GM19099 (cell line): Measurements from ENCODE around the gene MDM2.

Experiments
- POLR2A ChIP-seq: IDR thresholded peaks from 3 replicates; pipeline ENCODE4 v1.6.1; 2011; ENCODE audit warnings: low read depth; ENCODE audit not compliant: insufficient read length; ENCODE audit errors: extremely low read depth

Gene MDM2

DNA sequence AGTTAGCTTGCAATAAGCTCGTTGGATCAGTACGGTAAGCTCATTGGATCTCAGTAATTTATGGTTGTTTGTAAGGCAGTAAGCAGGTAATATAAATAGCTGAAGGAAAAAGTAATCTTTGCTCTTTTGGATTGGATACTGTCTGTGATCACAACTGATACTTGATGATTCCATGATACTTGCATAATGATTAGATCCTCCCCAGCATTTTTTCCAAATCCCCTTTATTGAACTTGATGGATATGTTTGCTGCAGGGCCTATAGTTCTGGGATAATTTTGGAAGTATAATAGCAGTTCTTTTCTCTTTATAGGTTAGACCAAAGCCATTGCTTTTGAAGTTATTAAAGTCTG is 5.2 kb downstream of the MDM2 start:
- peak; percentile 17 for TF ChIP-seq POLR2A

DNA sequence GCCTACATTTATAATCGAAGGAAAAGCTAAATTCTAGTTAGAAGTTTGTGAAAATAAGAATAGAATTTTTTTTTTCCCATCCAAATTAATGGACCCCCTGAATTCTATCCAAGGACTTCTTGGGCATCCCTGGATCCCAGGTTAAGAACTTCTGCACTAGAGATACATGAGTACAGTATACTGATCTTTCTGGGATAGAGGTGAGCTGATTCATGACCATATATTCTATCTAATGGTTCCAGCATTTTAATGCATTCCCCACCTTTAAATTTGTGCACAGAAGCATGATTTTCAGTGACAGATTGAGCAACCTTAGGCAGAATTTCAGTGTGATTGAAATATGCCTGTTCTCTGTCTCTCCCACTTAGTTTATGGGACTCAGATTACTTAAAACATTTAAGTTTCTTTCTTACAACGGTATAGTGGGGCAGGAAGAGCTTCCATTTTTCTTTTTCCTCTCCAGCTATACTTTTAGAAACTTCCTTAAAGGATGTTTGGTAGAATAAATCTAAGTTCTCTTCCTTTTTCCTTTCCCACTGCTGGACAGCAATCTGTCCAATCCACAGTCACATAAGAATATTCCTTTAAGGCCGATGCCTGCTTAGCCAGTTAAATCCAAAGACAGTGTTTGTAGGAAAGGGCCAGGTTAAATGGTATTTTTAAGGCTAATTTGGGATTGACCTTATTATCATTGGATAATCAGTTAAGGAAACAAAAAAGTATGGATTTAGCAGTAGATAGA is 6.7 kb downstream of the MDM2 start:
- no peak for TF ChIP-seq POLR2A

DNA sequence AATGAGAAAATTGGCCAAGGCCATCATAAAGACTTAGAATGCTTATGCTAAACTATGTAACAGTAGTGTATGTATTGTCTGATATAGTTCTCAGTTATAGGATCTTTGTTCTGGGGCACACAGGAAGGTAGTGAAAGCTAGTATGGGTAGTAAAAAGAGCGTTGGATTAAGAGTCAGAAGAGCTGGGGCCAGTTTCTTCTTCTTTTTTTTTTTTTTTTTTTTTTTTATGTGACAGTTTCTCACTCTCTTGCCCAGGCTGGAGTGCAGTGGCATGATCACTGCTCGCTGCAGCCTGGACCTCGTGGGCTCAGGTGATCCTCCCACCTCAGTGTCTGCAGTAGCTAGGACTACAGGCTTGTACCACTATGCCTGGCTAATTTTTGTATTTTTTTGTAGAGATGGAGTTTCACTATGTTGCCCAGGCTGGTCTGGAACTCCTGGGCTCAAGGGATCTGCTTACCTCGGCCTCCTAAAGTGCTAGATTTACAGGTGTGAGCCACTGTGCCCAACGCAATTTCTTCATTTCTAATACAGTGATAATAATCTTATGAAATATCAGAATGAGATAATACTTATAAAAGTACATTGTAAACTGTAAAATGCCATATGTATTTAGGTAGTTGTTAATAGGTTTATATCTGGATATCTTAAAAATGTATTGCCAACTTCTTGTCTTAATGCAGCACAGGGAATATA is 7.4 kb downstream of the MDM2 start:
- no peak for TF ChIP-seq POLR2A

DNA sequence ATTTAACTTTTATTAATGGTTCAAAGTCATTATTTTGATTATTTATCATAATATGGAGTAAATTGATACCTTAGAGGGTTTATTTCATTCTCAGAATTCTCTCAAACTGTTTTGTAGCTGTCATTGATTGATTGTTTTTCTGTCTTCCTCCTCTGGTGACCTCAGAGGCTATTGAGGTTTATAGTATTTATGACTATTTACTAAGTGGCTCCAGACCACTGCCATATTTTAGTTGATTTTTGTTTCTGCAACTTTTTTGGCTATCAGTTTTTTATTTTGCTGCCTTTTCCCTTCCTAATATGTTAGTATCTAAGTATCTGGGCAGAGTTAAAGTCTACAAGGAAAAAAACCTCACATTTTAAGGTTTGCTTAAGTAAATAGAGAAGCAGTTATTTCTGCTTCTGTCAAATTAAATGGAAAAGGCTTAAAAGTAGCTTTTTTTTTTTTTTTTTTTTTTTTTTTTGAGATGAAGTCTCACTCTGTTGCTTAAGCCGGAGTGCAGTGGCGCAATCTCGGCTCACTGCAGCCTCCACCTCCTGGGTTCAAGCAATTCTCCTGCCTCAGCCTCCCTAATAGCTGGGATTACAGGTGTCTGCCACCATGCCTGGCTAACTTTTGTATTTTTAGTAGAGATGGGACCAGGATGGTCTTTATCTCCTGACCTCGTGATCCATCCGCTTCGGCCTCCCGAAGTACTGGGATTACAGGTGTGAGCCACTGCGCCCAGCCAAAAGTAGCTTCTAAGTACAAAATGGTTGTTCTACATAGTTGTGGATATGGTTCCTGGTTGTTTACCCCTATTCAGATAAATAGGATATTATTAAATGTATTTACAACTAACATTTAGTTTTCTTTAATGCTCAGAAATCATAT is 8.2 kb downstream of the MDM2 start:
- no peak for TF ChIP-seq POLR2A

DNA sequence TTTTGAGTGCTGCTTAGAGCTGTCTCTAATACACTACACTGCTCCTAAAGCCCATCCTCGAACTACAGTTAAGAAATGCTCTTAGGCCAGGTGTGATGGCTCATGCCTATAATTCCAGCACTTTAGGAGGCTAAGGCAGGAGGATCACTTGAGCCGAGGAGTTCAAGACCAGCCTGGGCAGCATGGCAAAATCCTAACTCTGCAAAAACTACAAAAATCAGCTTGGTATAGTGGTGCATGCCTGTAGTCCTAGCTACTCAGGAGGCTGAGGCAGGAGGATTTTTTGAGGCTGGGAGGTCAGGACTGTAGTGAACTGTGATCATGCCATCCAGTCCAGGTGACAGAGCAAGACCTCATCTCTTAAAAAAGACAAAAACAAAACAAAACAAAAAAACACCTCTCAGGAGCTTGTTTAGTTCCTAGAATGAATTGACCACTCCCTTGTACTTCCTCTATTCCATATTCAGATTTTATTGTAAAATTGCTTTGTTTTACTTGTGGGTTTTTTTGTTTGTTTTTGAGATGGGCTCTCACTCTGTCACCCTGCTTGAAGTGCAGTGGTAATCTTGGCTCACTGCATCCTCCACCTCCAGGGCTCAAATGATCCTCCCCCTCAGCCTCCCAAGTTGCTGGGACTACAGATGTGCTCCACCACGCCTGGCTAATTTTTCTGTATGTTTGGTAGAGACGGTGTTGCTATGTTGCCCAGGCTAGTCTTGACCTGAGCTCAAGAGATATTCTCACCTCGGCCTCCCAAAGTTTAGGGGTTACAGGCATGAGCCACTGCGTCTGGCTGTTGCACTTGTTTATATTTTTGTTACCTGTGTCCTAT is 13.6 kb downstream of the MDM2 start:
- no peak for TF ChIP-seq POLR2A

DNA sequence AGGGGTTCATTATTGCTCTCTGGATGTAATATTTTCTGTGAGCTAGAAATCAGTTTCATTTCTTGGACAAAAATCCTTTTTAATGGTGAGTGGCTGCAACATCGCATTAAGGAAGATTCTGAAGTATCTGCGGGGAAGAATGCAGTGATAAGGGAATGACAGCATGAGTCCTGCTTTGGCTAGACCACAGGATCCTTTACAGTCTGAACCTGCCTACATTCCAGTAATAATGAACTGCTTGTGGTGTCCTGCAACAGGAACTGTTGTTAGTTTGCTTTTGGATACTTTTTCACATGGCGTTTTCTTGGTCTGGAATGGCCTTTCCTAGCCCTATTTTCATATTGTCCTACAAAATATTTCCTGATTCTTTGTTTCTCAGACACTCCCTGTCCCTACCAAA is 15.7 kb downstream of the MDM2 start:
- no peak for TF ChIP-seq POLR2A

DNA sequence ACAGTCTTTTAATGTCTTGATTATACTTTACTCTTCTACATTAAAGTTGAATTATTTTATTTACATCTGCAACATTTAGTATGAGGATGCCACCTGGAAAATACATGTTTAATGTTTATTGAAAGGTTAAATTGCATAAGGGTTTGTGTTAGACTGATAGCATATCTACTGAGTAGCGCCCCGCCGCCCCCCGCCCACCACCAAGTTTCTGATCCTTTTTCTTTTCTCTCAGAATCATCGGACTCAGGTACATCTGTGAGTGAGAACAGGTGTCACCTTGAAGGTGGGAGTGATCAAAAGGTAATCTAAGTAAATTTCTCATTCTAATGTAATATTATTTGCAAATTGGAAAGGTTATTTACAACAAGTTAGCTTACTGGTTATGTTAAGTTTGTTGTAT is 16.2 kb downstream of the MDM2 start:
- no peak for TF ChIP-seq POLR2A

DNA sequence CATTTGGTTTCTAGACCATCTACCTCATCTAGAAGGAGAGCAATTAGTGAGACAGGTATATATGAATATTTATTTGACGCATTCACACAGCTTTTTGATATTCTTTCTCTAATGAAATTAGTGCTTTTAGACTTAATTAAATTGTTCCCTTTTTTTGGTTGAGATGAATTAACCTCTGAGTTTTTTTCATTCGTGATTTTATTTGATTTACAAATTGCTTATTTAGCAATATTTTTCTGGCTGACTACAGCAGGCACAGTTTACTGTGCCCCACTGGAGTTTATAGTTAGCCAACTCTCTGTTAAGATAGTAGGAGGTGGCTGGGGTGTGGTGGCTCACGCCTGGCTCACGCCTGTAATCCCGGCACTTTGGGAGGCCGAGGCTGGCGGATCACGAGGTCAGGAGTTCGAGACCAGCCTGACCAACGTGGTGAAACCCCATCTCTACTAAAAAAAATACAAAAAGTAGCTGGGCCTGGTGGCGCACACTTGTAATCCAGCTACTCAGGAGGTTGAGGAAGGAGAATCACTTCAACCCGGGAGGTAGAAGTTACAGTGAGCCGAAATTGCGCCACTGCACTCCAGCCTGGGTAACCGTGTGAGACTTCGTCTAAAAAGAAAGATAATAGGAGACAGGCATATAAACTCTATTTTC is 16.7 kb downstream of the MDM2 start:
- no peak for TF ChIP-seq POLR2A

DNA sequence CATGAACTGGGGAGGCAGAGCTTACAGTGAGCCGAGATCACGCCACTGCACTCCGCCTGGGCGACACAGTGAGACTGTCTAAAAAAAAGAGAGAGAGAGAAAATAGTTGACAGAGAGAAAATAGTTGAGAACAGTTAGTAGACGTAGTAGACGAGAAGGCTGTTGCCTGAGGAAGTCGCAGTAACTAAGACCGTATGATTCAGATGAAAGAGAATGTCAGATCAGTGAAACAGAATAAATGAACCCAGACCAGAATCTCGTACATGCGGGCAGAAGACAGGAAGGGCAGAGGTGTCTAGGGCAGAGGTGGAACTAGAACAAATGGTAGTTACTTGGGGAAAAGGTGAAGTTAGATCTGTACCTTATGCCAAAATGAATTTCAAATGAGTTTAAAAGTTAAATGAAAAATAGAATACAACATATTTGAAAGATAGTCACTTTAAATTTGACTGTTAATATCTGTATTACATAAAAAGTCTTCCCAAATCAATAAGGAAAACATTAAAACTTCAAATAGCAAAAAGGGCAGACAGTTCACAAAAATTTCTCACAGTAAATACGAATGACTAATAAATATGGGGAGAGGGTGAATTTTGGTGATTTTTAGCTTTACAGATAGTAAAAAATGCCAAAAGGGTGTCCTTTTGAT is 17.7 kb downstream of the MDM2 start:
- no peak for TF ChIP-seq POLR2A

DNA sequence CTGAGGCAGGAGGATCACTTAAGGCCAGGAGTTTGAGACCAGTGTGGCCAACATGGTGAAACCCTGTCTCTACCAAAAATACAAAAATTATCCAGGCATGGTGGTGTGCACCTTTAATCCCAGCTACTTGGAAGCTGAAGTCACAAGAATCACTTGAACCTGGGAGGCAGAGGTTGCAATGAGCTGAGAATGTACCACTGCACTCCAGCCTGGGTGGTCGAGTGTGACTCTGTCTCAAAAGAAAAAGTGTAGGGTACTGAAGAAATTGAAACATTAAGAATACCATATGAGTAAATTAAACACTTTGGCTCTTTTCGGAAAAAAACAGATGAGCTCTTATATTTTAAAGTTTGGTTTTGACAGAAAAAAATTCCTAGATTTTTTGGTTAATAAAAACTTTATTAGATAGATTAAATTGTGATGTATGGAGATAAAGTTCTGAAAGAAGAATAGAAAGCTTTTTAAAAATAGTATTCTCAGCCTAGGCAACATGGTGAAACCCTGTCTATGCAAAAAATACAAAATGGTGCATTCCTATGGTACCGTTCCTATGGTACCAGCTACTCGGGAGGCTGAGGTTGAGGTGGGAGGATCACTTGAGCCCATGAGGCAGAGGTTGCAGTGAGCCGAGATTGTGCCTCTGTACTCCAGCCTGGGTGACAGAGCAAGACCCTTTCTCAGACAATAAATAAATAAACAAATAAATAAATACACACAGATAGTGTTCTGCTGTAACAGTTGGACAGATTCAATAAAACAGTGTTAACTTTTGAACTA is 20.1 kb downstream of the MDM2 start:
- no peak for TF ChIP-seq POLR2A

DNA sequence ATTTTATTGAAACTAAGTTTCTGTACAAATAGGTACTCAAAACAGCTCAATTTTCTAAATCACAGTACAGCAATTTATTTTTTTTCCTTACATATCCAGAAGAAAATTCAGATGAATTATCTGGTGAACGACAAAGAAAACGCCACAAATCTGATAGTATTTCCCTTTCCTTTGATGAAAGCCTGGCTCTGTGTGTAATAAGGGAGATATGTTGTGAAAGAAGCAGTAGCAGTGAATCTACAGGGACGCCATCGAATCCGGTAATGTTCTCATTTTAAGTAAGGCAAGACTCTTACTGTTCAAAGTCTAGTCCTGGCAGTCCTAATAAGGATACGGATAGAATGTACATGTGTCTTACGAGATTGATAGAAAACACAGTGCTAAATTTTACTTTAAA is 20.7 kb downstream of the MDM2 start:
- no peak for TF ChIP-seq POLR2A

DNA sequence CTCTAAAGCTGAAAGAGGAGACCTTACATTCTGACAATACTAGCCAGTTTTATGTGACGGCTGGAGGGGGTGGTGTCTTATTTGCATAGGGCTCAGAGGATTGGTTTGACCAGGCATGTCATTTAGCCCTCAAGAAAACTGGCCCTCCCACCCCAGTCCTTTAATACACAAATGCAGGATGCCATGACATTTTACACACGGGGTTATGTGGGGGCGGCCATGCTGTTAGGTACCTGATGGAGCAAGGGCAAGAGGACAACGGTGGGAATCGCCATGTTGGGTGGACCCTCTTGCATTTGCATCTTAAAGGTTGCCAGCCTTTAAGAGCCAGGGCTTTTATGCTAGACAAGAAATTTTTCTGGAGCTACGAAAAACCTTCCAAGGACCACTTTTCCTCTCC is 23.3 kb downstream of the MDM2 start:
- TF ChIP-seq POLR2A = no peak
